Neural progenitor cell (in vitro differentiated cells): ENCODE measurements around the gene VCL. TPM values are rescaled to one million over a fixed set of nuclear protein-coding genes. Genes with fewer than 3 reads are reported as not detected.

Experiments
- DNase-seq: peaks from one replicate; pipeline ENCODE4 v3.0.0-alpha.2; 2016; ENCODE audit warnings: low spot score
- H2AFZ ChIP-seq: fragments of 200-600 bp; sonication (generic); replicated peaks from 2 replicates; pipeline ENCODE4 v1.6.1; 2016; ENCODE audit warnings: antibody characterized with exemption
- H3F3A ChIP-seq: fragments of 200-600 bp; sonication (generic); 2 replicates; pipeline ENCODE4 v1.6.1; 2016; ENCODE audit warnings: antibody characterized with exemption, low read depth
- H3K27ac ChIP-seq: fragments of 200-600 bp; sonication (generic); 2 replicates; pipeline ENCODE4 v1.5.1; 2016; ENCODE audit warnings: mild to moderate bottlenecking
- H3K27me3 ChIP-seq: fragments of 200-600 bp; sonication (generic); 2 replicates; pipeline ENCODE4 v1.6.1; 2016; ENCODE audit warnings: mild to moderate bottlenecking, moderate library complexity
- H3K36me3 ChIP-seq: fragments of 200-600 bp; sonication (generic); 2 replicates; pipeline ENCODE4 v1.5.1; 2016
- H3K4me1 ChIP-seq: fragments of 200-600 bp; sonication (generic); 2 replicates; pipeline ENCODE4 v1.6.1; 2016; ENCODE audit warnings: mixed run types
- H3K4me2 ChIP-seq: fragments of 200-600 bp; sonication (generic); 2 replicates; pipeline ENCODE4 v1.6.1; 2016
- H3K4me3 ChIP-seq: fragments of 200-600 bp; sonication (generic); 2 replicates; pipeline ENCODE4 v1.5.1; 2016
- H3K79me2 ChIP-seq: fragments of 200-600 bp; sonication (generic); 2 replicates; pipeline ENCODE4 v1.6.1; 2016; ENCODE audit warnings: low read depth
- H3K9ac ChIP-seq: fragments of 200-600 bp; sonication (generic); 2 replicates; pipeline ENCODE4 v1.6.1; 2016
- H3K9me3 ChIP-seq: fragments of 200-600 bp; sonication (generic); 2 replicates; pipeline ENCODE4 v1.5.1; 2016; ENCODE audit warnings: low read depth
- H4K20me1 ChIP-seq: fragments of 200-600 bp; sonication (generic); 2 replicates; pipeline ENCODE4 v1.6.1; 2016; ENCODE audit warnings: low read depth
- H3K27ac Mint-ChIP-seq: 3 replicates; pipeline ENCODE4 v1.8.0; 2021; ENCODE audit warnings: mixed read lengths
- H3K27me3 Mint-ChIP-seq: 2 replicates; pipeline ENCODE4 v1.8.0; 2022; ENCODE audit warnings: low read depth, mild to moderate bottlenecking, inconsistent platforms, moderate library complexity, mixed read lengths; ENCODE audit not compliant: insufficient read depth
- H3K36me3 Mint-ChIP-seq: 3 replicates; pipeline ENCODE4 v1.8.0; 2021; ENCODE audit warnings: mixed read lengths
- H3K4me1 Mint-ChIP-seq: 3 replicates; pipeline ENCODE4 v1.8.0; 2021; ENCODE audit warnings: mixed read lengths
- H3K4me3 Mint-ChIP-seq: 3 replicates; pipeline ENCODE4 v1.8.0; 2021; ENCODE audit warnings: mild to moderate bottlenecking, moderate library complexity, mixed read lengths
- H3K9me3 Mint-ChIP-seq: 3 replicates; pipeline ENCODE4 v1.8.0; 2020; ENCODE audit warnings: mixed read lengths
- CTCF ChIP-seq: fragments of 200-600 bp; sonication (generic); IDR thresholded peaks from 2 replicates; pipeline ENCODE4 v1.5.1; 2017; ENCODE audit warnings: antibody characterized with exemption, mild to moderate bottlenecking
- EZH2 ChIP-seq: fragments of 200-600 bp; sonication (generic); IDR thresholded peaks from 2 replicates; pipeline ENCODE4 v1.6.1; 2017; ENCODE audit warnings: antibody characterized with exemption, mild to moderate bottlenecking, moderate library complexity
- EZH2phosphoT487 ChIP-seq: fragments of 200-600 bp; sonication (generic); IDR thresholded peaks from 2 replicates; pipeline ENCODE4 v1.6.1; 2017; ENCODE audit warnings: antibody characterized with exemption
- total RNA-seq: library from RNA; depleted of rRNA; stranded (reverse); fragments of >200 nt; gene quantifications from 2 replicates; pipeline ENCODE4 v1.2.3, GENCODE V29; 2015; ENCODE audit warnings: low replicate concordance

Gene VCL
- total RNA-seq, 1 donor from 2014 or later = 96.9 TPM

GRCh38 chr10:74040200-74041126 lies 42.5 kb downstream of the VCL start:
- peaks cover 24% of the 10 kb centered on the region for H3K36me3 Mint-ChIP-seq
- no peak overlapping the region for H3K27ac ChIP-seq
- no peak for TF ChIP-seq CTCF
- peaks cover 58% of the 10 kb centered on the region for H3K79me2 ChIP-seq
- H3K36me3 ChIP-seq = peaks cover 17% of the 10 kb centered on the region
- H3K9me3 Mint-ChIP-seq = no peaks in the 10 kb centered on the region
- H3K27me3 ChIP-seq = no peaks in the 10 kb centered on the region
- DNase-seq = no peak
- no peaks in the 10 kb centered on the region for H3K9me3 ChIP-seq
- H3K4me3 Mint-ChIP-seq = no peak overlapping the region
- no peaks in the 10 kb centered on the region for H4K20me1 ChIP-seq
- no peak overlapping the region for H3K4me3 ChIP-seq
- no peak overlapping the region for H2AFZ ChIP-seq
- H3F3A ChIP-seq = peaks cover 13% of the 10 kb centered on the region
- peaks cover 2% of the 10 kb centered on the region for H3K4me1 ChIP-seq
- no peak overlapping the region for H3K27ac Mint-ChIP-seq
- no peak overlapping the region for H3K9ac ChIP-seq
- no peak overlapping the region for H3K4me2 ChIP-seq
- H3K4me1 Mint-ChIP-seq = peaks cover 2% of the 10 kb centered on the region
- H3K27me3 Mint-ChIP-seq = no peaks in the 10 kb centered on the region

GRCh38 chr10:74044419-74044818 lies 46.5 kb downstream of the VCL start:
- no peak for TF ChIP-seq EZH2phosphoT487
- no peak for TF ChIP-seq EZH2
- TF ChIP-seq CTCF = no peak
- no peaks in the 10 kb centered on the region for H3K4me1 Mint-ChIP-seq

GRCh38 chr10:74047304-74047703 lies 49.4 kb downstream of the VCL start:
- peaks cover 16% of the 10 kb centered on the region for H3K36me3 Mint-ChIP-seq
- no peak overlapping the region for H3K4me2 ChIP-seq
- H3K27ac Mint-ChIP-seq = no peak overlapping the region
- H3K36me3 ChIP-seq = peaks cover 12% of the 10 kb centered on the region
- DNase-seq = no peak
- H3K4me1 Mint-ChIP-seq = peaks cover 9% of the 10 kb centered on the region
- no peaks in the 10 kb centered on the region for H3K9me3 ChIP-seq
- peaks cover 9% of the 10 kb centered on the region for H3F3A ChIP-seq
- no peak overlapping the region for H2AFZ ChIP-seq
- peaks cover 12% of the 10 kb centered on the region for H4K20me1 ChIP-seq
- H3K27me3 Mint-ChIP-seq = no peaks in the 10 kb centered on the region
- H3K27me3 ChIP-seq = no peaks in the 10 kb centered on the region
- TF ChIP-seq CTCF (no peak), EZH2 (no peak), EZH2phosphoT487 (no peak)
- no peak overlapping the region for H3K4me3 Mint-ChIP-seq
- H3K4me1 ChIP-seq = no peaks in the 10 kb centered on the region
- H3K27ac ChIP-seq = no peak overlapping the region
- no peak overlapping the region for H3K4me3 ChIP-seq
- H3K9ac ChIP-seq = no peak overlapping the region
- peaks cover 70% of the 10 kb centered on the region for H3K79me2 ChIP-seq
- no peaks in the 10 kb centered on the region for H3K9me3 Mint-ChIP-seq

More at GRCh38 chr10:74044419-74044818, 46.5 kb downstream of the VCL start:
- Histone ChIP-seq H3K27me3 (no peaks in the 10 kb centered on the region), H3K4me1 (no peaks in the 10 kb centered on the region), H3F3A (peaks cover 9% of the 10 kb centered on the region), H3K9me3 (no peaks in the 10 kb centered on the region), H2AFZ (no peak overlapping the region), H3K36me3 (peaks cover 17% of the 10 kb centered on the region), H3K27ac (no peak overlapping the region), H3K4me3 (no peak overlapping the region), H3K4me2 (no peak overlapping the region), H3K79me2 (peaks cover 65% of the 10 kb centered on the region), H3K9ac (no peak overlapping the region), H4K20me1 (peaks cover 5% of the 10 kb centered on the region)
- Mint-ChIP-seq H3K9me3 (no peaks in the 10 kb centered on the region), H3K36me3 (peaks cover 16% of the 10 kb centered on the region), H3K27ac (no peak overlapping the region), H3K4me3 (no peak overlapping the region), H3K27me3 (no peaks in the 10 kb centered on the region)
- no peak for DNase-seq
